ENCODE results near the gene ARF1.

The ARF1 gene

DNA sequence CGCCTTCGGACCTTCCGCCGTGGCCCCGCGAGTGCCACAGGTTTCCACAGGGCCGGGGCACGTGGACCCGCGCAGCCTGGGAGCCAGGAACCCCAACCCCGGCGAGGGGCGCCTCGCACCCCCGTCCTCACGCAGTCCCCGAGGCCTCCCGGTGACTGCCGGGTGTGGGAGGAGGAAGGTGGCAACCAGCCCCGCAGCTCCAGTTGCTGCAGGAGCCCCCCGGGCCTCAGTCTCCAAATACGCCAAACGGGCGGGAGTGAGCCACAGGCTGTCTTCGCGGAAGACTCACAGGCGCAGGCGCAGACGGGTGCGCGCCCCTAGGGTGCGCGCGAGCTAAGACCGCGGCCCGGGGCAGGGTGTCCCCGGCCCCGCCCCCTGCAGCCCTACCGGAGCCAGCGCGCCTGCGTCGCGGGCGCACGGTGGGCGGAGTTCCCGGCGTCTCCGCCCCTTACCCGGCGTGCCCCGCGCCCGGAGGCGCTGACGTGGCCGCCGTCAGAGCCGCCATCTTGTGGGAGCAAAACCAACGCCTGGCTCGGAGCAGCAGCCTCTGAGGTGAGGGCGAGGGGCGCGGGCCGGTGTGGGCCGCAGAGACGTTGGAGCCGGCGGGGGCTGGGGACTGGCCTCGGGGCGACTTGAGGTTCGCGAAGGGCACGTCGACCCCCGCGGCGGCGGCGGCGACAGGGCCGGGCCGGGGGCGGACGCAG, at the start of gene ARF1:
Gene ARF1 (plus strand): TSS at position 495 of the 704 bp plus-strand sequence. CDS start 14,407 bp downstream, outside the sequence.
- peak within 1 kb of the TSS; percentile 96 for H3K4me3 ChIP-seq (ENCODE audit: low read depth, low read length)
- peak; percentile 64 for DNase-seq (ENCODE audit: low read depth)

- DNase-seq (ENCODE audit: low read depth): no peak
- no peak overlapping the region for H3K4me3 ChIP-seq (ENCODE audit: low read depth, low read length)
Observed at GRCh38 chr1:228033376-228033775, 49.1 kb upstream of the ARF1 start.

DNA sequence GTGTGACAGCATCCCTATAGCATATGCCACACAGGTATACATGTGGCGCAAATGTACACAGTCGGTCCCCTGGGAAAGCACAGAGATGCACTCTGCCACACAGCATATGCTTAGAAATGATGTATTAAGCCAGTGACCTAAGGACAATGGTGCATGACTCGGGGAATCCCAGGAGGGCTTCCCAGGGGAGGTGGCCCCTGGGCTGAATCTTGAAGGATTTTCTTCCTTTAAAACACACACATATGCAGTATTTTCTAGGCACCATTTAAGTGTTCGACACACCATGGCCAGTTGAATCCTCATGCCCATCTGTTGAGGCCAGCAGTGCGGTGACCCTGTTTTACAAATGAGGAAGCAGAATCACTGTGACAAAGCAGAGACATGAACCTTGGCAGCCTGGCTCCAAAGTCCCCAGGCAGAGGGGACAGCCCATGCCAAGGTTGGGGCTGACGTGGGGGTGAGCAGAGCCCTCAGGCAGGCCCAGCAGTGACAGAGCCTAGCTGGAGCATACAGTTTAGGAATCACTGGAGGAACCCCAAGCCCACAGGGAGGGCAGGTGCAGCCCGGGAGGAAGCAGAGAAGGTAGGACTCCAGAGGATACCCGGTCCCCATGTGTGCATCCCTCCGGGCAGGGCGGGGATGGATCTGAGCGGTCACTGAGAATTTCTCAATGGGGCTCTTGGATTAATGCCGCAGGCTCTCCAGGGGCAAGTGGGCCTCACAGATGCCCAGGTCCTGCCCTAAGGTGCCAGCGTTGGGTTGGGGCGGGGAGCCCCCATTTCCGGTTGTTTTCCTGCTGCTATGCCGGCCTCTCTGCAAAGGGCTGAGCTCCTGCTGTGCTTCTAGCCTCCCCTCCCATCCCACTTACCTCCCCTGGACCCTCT, 47.3 kb upstream of the ARF1 start:
- no peak for DNase-seq (ENCODE audit: low read depth)
- H3K4me3 ChIP-seq (ENCODE audit: low read depth, low read length): no peak overlapping the region

DNA sequence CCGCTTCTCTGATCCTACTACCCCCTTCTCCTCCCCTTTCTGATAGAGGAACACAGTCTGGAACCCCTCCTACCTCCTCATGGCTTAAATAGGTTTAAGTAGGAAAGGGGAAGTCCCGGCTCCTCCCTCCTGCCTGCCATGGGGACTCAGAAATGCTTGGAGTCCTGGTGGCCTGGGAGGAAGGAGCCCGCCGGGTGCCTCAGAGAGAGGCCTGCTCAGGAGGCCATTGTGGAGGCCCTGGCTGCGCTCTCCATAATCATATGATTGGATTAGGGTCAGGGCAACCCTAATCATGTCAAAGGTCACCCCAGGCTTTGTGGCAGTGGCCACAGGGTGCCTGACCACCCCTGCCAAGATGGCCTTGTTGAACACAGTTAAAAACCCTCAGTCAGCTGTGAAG, 46.7 kb upstream of the ARF1 start:
- no peak for DNase-seq (ENCODE audit: low read depth)
- H3K4me3 ChIP-seq (ENCODE audit: low read depth, low read length): no peak overlapping the region

DNA sequence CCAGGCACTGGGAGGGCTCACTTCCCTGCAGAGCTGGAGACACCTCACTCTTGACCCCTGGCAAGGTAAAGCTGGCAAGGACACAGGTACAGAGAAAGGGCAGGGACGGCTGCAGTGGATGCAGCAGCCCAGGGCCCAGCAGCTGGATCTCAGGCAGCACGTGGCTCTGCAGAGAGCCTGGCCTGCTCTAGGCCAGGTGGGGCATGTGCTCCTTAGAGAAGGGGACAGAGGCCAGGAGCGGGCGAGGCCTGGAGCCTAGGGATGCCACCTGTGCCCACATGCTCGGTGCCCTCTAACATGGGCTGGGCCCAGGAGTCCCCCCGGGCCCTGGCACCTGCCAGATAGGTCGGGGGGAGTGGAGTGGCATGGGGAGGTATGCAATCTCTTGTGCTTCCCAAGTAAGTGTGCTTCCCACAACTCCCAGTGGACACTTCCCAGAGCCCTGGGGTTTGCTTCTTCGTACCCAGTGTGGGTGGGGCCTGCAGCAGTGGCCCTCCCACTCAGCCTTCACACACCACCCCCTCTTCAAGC, 45.7 kb upstream of the ARF1 start:
- no peak for DNase-seq (ENCODE audit: low read depth)
- H3K4me3 ChIP-seq (ENCODE audit: low read depth, low read length): no peak overlapping the region

- H3K4me3 ChIP-seq (ENCODE audit: low read depth, low read length): no peak overlapping the region
- no peak for DNase-seq (ENCODE audit: low read depth)
Observed at GRCh38 chr1:228037401-228038386, 44.8 kb upstream of the ARF1 start.

DNA sequence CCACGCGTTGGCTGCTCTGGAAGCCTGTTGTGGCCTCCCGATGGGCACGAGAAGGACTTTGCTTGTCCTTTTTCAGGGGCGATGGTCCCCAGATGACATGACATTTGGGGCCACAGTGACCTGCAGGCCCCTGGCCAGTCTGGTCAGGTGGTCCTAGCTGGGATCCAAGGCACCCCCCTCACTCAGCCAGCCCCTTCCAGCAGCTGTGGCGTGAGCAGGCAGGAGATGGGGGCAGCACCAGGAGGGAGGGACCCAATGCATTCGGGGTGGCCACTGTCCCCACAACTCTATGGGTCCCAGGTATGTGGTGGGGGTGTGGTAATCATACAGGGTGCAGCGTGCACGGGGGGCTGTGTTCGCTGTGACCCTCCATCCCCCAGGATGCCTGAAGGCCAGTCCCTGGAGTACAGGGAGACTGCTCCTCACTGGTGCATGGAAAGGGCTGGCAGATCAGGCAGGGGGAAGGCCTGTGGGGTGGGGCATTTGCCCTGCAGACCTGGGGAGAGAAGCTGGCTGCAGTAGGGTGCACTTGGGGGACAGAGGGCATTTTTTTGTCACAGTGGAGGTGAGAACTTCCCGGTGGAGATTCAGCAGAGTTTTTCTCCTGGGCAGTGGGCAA, 44.0 kb upstream of the ARF1 start:
- H3K4me3 ChIP-seq (ENCODE audit: low read depth, low read length): no peak overlapping the region
- no peak for DNase-seq (ENCODE audit: low read depth)

GRCh38 chr1:228039006-228039903, 43.3 kb upstream of the ARF1 start:
- no peak for DNase-seq (ENCODE audit: low read depth)
- no peak overlapping the region for H3K4me3 ChIP-seq (ENCODE audit: low read depth, low read length)

GRCh38 chr1:228039986-228040385, 42.5 kb upstream of the ARF1 start:
- no peak for DNase-seq (ENCODE audit: low read depth)
- no peak overlapping the region for H3K4me3 ChIP-seq (ENCODE audit: low read depth, low read length)

- H3K4me3 ChIP-seq (ENCODE audit: low read depth, low read length): no peak overlapping the region
- DNase-seq (ENCODE audit: low read depth): no peak
Observed at GRCh38 chr1:228041316-228041715, 41.2 kb upstream of the ARF1 start.

DNA sequence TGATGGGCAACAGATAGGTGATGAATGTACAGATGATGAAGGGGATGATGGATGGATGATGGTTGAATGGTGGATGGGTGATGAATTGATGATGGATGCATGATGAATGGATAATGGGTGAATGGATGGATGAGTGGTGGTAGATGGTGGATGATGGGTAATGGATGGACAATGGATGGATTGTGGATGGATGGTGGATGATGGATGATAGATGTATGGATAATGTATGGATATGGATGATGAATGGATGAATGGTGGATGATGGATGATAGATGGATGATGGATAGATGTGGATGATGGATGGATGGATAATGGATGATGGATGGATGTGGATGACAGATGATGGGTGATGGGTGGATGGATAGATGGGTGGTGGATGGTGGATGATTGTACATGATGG, 40.0 kb upstream of the ARF1 start:
- H3K4me3 ChIP-seq (ENCODE audit: low read depth, low read length): no peak overlapping the region
- no peak for DNase-seq (ENCODE audit: low read depth)

- no peak overlapping the region for H3K4me3 ChIP-seq (ENCODE audit: low read depth, low read length)
- DNase-seq (ENCODE audit: low read depth): no peak
Observed at GRCh38 chr1:228043281-228043848, 39.1 kb upstream of the ARF1 start.

GRCh38 chr1:228044961-228045360, 37.5 kb upstream of the ARF1 start:
- no peak overlapping the region for H3K4me3 ChIP-seq (ENCODE audit: low read depth, low read length)
- DNase-seq (ENCODE audit: low read depth): no peak

DNA sequence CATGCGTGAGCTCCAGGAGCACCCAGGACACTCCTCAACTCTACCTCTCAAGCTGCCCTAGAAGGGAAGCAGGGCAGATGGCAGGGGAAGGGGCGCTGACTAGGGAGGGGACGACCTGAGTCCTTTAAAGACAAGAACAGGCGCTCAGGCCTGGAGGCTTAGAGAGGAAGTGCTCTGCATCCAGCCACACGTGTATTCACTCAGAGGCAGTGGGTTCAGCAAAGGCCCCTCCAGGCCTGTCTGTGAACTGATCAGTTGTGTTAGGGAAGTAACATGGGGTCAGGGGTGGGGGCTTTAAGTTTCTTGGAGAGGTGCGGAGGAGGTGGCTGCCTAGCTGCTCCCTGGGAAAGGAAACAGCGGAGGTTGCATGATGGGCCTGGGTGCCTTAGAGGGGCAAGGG, 37.1 kb upstream of the ARF1 start:
- no peak overlapping the region for H3K4me3 ChIP-seq (ENCODE audit: low read depth, low read length)
- no peak for DNase-seq (ENCODE audit: low read depth)

DNA sequence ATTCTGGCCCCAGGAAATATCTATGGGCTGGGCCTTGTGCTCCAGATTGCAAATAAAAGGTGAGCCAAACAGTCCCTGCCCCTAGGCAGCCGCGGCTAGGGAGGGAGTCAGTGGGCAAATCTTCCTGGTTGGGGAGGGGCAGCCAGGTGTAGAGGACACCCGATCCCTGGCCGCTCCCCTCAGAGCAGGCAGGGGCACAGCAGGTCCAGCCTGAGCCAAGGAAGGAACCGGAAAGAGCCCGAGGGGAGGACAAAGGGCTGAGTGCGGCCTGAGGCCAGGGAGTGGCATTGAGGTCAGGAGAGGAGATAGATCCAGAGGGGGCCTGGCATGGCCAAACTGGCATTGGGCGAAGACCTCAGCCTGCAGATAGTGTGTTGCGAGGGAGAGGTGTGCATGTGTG, 36.6 kb upstream of the ARF1 start:
- no peak for DNase-seq (ENCODE audit: low read depth)
- H3K4me3 ChIP-seq (ENCODE audit: low read depth, low read length): no peak overlapping the region

- H3K4me3 ChIP-seq (ENCODE audit: low read depth, low read length): no peak overlapping the region
- no peak for DNase-seq (ENCODE audit: low read depth)
Observed at GRCh38 chr1:228046421-228047182, 35.9 kb upstream of the ARF1 start.

DNA sequence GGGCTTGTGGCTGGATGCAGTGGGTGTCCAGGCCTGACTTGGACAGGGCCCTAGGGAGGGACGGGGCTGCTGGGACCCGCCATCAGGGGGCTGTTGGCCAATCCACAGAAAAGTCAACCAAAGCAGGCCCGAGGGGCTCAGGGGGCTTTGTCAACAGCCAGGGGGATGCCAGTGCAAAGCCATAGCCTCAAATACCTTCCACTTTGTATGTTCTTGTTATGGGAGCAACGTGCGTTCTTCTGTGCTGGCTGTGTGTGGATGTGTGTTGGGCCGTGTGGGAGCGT, 35.4 kb upstream of the ARF1 start:
- DNase-seq (ENCODE audit: low read depth): no peak

More for the DNA sequence above, 35.4 kb upstream of the ARF1 start:
- no peak overlapping the region for H3K4me3 ChIP-seq (ENCODE audit: low read depth, low read length)

All from skeletal muscle cell (primary cell).